GM21515 (cell line): ENCODE data around the gene FCER2.
A peak's percentile ranks its signal among the peaks of the same experiment; 100 is the strongest.

Source experiments
- ATAC-seq: cut with Tn5 transposase; IDR thresholded peaks from one replicate; pipeline ENCODE4 v1.9.1; 2021; ENCODE audit not compliant: unreplicated experiment

Gene FCER2

DNA sequence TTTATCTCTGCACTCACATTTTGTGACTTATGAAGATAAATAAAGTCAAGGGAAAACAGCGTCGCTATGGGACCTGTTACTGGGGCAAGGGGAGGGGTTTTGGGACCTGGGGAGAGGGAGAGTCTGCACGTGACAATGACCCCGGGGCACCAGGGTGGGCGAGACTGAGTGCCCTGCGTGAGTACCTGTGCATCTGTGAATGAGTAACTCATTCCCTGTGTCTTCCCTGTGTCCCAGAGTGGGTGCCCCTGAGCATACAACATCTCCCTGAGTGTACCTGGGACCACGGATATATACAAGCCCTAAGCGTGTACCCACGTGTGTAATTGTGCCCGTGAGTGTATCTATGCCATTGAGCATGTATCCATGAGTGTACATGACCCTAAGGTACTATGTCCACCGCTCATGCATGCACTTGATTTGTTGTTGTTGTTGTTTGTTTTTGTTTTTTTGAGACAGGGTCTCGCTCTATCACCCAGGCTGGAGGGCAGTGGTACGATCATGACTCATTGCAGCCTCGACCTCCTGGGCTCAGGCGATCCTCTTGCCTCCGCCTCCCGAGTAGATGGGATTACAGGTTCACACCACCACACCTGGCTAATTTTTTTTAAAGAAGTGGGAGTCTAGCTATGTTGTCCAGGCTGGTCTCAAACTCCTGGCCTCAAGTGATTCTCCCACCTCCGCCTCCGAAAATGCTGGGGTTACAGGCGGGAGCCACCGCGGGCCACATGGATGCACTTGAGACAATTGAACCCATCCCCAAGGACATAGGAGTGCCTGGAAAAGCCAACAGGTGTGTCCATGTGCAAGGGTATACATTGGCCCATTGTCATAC is 21.9 kb downstream of the FCER2 start:
- no peak for ATAC-seq

DNA sequence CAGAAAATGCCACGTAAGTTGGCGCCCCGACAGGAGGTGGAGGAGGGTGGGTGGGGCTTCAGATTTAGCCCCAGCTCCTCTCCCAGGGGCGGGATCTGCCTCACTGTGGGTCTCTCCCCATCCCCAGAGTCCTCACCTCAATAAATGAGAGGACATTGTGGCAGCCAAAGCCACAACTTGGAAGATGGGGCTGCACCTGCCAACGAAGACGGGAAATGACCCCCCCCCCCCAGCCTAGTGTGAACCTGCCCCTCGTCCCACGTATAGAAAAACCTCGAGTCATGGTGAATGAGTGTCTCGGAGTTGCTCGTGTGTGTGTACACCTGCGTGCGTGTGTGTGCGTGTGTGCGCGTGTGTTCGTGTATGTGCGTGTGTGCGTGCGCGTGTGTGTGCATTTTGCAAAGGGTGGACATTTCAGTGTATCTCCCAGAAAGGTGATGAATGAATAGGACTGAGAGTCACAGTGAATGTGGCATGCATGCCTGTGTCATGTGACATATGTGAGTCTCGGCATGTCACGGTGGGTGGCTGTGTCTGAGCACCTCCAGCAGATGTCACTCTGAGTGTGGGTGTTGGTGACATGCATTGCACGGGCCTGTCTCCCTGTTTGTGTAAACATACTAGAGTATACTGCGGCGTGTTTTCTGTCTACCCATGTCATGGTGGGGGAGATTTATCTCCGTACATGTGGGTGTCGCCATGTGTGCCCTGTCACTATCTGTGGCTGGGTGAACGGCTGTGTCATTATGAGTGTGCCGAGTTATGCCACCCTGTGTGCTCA is 22.8 kb downstream of the FCER2 start:
- no peak for ATAC-seq

GRCh38 chr19:7677669-7678311 is 24.1 kb downstream of the FCER2 start:
- no peak for ATAC-seq

DNA sequence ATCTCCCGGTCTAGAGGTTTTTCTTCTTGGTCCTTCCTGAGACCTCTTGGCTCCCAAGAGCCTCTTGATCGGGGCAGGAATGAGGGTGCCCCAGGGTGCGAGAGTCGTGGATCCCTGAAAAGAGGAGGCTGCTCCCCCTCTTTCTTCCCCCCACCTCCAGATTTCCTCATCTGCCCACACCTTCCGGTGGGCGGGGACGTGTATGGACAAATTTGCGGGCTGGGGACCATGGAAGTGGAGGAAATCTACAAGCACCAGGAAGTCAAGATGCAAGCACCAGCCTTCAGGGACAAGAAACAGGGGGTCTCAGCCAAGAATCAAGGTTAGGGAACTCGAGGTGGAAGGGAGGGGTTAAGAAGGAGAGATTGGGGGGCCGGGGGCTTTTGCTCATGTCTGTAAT is 25.1 kb downstream of the FCER2 start, which contains the start of gene MCEMP1:
Gene MCEMP1 (plus strand): TSS at position 237 of the 400 bp plus-strand sequence. CDS start 31 bp downstream, at position 268.
- no peak for ATAC-seq

GRCh38 chr19:7676376-7676775 is 25.6 kb downstream of the FCER2 start:
- no peak for ATAC-seq

DNA sequence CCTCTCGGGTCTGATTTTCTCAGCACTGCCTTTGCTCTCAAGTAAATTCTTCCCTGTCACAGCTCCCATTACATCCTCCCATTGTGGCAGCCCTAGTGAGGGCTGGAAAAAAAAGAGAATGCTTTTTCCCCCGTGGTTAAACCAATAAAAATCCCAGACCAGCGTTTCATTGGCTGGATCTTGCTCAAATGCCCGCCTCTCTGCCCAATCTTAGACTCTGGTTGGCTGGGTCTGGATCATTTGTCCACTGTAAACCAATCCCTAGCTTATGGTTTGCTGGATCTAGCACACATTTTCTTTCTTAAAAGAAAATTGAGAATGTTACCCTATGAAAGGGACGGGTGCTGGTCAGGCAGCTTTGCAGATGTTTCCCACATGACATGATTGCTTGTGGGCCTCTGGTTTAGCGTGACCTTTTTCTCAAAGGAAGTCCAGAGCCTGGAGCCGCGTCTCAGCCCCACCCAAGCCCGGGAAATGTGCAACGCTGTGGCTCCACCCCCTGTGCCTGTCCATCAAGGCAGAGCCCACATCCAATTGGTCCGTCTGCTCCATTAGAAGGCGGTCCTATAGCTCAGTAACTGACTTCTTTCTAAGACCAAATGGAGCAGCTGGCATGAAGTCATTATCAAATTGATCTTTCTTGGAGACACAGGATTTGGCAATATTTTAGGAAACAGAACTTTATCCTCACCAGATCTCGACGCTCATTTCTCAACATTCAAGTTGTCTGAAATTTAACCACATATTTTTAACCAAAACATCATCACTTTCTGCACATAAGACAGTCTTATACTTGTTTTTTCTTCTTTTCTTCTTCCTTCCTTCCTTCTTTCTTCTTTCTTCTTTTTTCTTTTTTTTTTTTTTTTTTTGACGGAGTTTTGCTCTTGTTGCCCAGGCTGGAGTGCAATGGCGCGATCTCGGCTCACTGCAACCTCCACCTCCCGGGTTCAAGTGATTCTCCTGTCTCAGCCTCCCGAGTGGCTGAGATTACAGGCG is 27.6 kb downstream of the FCER2 start:
- no peak for ATAC-seq

DNA sequence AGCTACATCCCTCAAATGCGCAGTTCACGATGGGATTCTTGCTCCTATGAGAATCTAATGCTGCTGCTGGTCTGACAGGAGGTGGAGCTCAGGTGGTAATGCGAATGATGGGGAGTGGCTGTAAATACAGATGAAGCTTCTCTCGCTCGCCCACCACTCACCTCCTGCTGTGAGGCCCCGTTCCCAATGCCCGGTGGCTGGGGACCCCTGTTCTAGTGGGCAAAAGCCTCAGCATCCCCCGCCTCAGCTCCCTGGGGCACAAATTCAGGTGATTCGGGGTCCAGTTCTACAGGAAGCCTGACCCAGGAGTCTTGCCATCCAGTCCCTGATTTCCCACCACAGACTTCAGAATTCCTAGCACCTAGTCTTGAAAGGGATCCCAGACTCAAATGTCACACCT is 29.4 kb downstream of the FCER2 start:
- no peak for ATAC-seq

DNA sequence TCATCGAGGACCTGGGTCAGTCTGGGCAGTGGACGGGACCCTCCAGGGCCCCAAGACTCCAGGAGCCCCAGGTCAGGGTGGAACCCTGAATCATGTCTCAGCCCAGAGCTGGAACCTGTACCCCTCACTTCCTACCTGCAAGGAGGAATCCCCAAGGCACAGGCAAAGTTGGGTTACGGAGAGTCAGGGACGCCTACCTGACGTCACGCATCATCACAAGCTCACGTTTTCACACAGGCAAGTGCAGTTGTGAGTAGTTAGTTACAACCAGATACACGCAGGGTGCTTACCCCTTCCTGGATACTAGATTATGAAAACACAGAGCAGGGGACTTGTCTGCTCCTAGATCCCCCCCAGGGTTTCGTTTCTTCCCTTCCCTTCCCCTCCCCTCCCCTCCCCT is 31.1 kb downstream of the FCER2 start:
- ATAC-seq: no peak

- ATAC-seq: no peak
These were observed 31.7 kb downstream of the FCER2 start for GRCh38 chr19:7670150-7670783.

DNA sequence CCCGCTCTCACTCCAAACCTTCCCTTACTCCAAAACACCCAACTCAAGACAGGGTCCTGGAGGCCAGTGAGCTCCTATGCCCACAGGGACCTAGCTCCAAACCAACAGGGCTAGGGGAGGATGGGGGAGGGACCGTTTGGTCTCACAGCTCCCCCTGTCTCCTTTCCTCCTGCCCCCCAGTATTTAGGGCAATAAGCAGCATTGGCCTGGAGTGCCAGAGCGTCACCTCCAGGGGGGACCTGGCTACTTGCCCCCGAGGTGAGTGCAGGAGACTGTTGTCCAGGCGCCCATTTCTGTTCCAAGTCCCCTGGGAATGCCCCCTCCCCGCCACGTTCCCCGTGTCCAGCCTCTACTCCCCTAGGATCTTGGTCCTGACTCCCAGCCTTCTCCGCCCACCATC is 32.3 kb downstream of the FCER2 start:
- ATAC-seq: no peak

DNA sequence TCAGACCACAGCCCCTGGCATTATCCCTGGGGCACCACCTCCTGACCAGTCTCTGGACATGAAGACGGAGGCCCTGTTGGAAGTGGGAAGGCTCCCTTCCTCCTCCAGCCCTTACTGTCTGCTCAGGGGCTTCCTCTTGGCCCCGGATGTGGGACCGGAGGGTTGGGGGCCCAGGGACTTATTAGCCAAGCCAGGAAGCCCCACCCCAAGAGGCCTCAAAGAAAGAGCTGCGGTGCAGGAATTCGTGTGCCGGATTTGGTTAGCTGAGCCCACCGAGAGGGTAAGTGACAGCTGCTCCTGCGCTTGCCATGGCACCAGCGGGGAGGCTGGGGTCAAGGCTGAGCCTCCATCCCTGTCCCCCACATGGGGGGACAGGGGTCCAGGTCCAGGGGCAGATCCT is 33.1 kb downstream of the FCER2 start, which contains the start of gene RETN:
Gene RETN (plus strand): TSS at position 208 of the 400 bp plus-strand sequence. CDS start 278 bp downstream, outside the sequence.
- no peak for ATAC-seq

DNA sequence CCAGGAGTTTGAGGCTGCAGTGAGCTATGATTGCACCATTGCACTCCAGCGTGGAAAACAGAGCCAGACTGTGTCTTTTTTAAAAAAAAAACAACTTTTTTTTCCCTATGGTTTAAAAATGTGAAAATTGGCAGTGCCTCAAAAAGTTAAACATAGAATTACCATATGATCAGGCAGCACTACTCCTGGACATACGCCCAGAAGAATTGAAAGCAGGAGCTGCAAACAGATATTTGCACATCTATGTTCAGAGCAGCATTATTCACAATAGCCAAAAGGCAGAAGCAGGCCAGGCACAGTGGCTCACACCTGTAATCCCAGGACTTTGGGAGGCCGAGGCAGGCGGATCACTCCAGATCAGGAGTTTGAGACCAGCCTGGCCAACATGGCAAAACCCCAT is 36.9 kb downstream of the FCER2 start:
- ATAC-seq: no peak

- no peak for ATAC-seq
These were observed 38.2 kb downstream of the FCER2 start for GRCh38 chr19:7663706-7664105.

DNA sequence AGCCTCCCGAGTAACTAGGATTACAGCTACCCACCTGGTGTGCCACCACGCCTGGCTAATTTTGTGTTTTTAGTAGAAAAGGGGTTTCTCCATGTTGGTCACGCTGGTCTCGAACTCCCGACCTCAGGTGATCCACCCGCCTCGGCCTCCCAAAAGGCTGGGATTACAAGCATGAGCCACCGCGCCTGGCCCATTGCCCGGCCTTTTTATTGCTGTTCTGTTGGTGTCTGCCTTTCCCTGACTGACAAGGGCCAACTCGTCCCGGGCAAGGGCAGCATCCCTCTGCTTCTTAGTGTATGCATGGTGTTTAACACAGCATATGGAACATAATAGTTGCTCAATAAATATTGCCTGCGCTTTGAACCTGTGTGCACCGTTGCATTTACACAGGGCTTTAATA is 39.3 kb downstream of the FCER2 start:
- ATAC-seq: no peak

- ATAC-seq: no peak
These were observed 40.0 kb downstream of the FCER2 start for GRCh38 chr19:7661744-7662538.

GRCh38 chr19:7658219-7658686 is 43.7 kb downstream of the FCER2 start:
- ATAC-seq: peak; percentile 66

- no peak for ATAC-seq
These were observed 44.7 kb downstream of the FCER2 start for GRCh38 chr19:7657131-7657751.

GRCh38 chr19:7655581-7655980 is 46.4 kb downstream of the FCER2 start:
- no peak for ATAC-seq
